HG03280 (cell line): ENCODE measurements around the gene FKBP2.

Experiments
- ATAC-seq: cut with Tn5 transposase; IDR thresholded peaks from one replicate; pipeline ENCODE4 v1.9.1; 2021; ENCODE audit warnings: mild to moderate bottlenecking, moderate library complexity; ENCODE audit not compliant: unreplicated experiment

Gene FKBP2

GRCh38 chr11:64281957-64282770 lies 41.3 kb downstream of the FKBP2 start:
- no peak for ATAC-seq

DNA sequence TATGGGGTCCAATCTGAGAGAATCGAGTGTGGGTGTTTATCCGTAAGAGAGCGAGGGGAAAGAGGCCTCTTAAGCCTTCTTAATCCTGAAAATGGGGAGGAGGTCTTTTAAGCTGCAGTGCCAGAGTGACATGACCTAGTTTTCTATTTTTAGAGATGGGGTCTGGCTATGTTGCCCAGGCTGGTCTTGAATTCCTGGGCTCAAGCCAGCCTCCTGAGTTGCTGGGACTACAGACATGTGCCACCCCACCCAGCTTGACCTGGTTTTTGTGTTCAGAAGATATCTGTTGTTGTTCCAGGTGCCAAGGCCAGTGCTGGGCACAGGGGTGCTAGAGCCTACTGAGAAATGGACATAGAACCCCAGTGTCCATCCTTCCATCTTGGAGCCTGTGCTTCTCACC lies 42.2 kb downstream of the FKBP2 start:
- no peak for ATAC-seq

DNA sequence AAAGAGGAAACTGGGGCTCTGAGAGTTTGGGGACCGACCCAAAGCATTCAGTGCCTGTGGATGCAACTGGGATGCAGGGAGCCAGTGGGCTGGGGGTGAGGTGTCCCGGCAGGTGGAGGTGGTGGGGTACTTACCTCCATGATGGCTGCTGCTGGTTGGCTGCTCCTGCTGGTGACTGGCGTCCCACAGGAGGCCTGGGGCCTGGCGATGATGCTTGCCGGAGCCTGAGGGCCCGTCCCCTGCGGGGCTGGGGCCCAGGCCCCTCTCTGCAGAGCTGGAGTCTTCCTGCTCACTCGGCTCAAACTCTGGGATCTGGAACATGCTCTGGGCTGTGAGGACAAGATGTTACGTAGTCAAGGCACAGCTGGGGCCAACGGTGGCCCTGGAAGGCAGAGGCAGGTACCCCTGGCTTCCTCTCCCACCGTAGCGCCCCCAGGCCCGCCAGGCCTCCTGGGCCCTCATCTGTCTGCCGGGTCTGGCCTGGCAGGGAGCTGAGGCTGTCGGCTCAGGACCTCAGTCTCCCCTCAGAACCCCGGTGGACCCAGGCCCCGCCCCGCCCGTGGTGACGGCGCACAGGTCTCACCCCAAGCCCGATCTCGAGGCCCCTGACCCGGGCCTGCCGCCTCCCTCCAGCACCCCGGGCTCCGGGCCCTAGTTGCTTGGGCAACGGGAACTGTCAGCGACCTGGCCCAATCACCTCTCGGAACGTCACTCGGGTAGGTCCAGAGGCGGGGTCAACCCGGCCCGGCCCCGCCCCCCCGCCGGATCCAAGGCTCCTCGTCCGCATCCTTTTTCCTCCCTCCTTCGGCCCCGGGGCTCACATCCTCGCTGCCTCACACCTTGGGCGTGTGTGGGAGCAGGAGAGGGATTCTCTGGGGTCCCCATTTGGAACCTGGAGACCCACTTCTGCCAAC lies 43.4 kb downstream of the FKBP2 start, which contains the start of gene BAD:
Gene BAD (minus strand): TSS at position 618 of the 914 bp plus-strand sequence. CDS start 297 bp downstream, at position 321.
- peak; percentile 69 for ATAC-seq

DNA sequence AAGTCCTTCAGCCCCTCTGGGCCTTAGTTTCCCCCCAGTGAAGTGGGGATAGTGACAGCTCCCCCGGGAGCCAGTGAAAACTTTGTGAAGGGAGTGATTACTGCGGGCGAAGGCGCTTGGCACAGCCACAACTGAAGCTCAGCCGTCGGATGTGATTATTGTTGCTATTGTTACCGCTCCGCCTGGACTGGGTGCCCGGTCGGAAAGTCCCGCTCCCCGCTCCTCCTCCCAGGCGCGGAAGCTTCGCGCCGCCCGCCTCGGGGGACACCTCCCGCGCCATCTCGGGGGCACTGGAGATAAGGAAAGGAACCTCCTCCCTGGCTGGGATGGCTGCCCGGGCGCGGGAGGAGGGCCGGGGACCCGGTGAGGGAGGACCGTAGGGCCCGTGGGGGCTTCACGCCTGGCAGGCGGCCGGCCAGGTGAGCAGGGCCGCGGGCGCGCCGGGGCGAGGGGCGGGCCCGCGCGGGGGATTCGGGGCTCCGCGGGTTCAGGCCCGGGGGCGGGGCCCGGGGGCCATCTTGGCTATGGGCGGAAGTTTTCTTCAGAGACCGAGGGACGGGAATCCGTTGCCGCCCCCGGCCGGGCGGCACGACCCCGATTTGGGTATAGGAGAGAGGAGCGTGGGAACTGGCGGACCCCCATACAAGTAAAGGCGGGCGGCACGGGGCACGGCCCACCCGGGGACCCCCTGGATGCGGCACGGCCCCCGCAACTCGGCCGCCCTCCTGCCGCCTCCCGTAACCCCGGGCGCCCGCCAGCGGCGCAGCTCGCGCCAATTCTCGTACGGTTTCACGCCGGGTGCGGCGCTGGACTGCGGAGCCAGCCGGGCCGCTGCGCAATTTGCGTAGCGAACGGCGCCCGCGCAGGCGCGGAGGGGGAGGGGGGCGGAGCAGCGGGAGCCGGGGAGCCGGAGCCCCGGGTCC lies 44.3 kb downstream of the FKBP2 start, which contains the start of gene GPR137:
Gene GPR137 (plus strand): TSS at position 887 of the 923 bp plus-strand sequence. CDS start 677 bp downstream, outside the sequence.
- peak; percentile 64 for ATAC-seq

- no peak for ATAC-seq
Measured at GRCh38 chr11:64285885-64286800, 45.2 kb downstream of the FKBP2 start.

DNA sequence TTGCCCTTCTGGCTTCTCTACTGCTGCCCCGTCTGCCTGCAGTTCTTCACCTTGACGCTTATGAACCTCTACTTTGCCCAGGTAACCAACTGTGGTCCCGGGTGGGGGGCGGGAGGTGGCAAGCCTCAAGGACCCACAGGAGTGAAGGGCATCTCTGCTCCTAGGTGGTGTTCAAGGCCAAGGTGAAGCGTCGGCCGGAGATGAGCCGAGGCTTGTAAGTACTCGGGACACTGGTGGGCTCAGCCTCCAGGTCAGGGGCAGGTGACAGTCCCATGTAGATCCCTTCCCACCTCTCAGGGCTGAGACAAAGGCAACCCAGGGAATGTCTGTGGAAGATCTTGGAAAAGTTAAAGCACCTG lies 45.9 kb downstream of the FKBP2 start:
- no peak for ATAC-seq

- ATAC-seq, result no peak
Measured at GRCh38 chr11:64287676-64288352, 46.9 kb downstream of the FKBP2 start.

- no peak for ATAC-seq
Measured at GRCh38 chr11:64288353-64288750, 47.5 kb downstream of the FKBP2 start.

- ATAC-seq, result no peak
Measured at GRCh38 chr11:64289002-64289564, 48.2 kb downstream of the FKBP2 start.

DNA sequence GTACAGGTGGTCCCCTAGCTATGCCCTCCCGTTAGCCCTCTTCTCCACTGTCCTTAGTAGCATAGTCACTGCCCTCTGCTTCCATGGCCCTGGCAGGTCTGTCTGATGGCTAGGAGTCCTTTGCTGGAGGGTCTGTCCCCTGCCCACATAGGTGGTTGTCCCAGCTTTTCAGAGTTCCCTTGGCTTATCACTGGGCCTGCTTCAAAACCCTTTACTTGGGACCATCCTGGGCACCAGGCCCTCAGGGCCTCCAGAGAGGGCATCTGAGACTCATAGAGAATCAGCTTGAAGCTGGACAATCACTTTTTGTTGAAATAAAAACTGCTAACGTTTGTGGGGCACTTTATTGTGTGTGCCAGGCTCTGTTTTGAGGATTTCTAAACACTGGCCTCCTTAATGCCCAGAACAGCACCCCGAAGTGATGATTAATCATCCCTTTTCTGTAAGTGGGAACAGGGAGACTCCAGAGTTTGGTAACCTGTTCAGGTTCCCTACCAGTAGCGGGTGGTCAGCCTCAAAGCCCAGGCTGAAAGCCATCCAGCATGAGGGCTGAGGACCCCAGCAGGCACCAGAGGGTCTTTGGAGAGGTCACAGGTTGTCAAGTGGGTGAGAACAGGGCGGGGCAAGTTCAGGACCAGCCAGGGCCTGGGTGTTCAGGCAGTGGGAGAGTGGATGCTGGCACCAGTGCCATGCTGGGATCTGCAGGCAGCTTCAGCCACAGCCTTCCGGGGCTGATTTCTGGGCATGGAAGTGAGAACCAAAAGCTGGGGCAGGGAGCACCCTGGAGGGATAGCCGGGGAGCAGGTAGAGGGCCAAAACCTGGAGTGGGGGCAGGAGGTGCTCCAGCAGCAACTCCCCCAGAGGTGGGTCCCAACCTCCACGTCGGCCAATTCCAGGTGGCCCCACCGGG lies 49.7 kb downstream of the FKBP2 start:
- no peak for ATAC-seq

- no peak for ATAC-seq
Measured at GRCh38 chr11:64291262-64291751, 50.4 kb downstream of the FKBP2 start, which contains the start of gene KCNK4. Gene KCNK4 (plus strand): TSS chr11:64291302. CDS start chr11:64293019, 1,717 bp downstream.

- no peak for ATAC-seq
Measured at GRCh38 chr11:64291752-64292459, 51.0 kb downstream of the FKBP2 start.

GRCh38 chr11:64292460-64293254 lies 51.8 kb downstream of the FKBP2 start:
- ATAC-seq, result no peak
